Duodenal mucosa (tissue), 2 donors: ENCODE measurements around the gene COASY.
A peak's percentile ranks its signal among the peaks of the same experiment; 100 is the strongest.

Source experiments
- H3K27ac ChIP-seq: one replicate; pipeline ENCODE4 v1.7.0; 2013; ENCODE audit warnings: low read depth, low read length
- H3K27me3 ChIP-seq, 2 donors: one replicate each; pipeline ENCODE4 v1.7.0; 2013; ENCODE audit warnings: low read length in 2 of 2, control low read depth in 1 of 2; ENCODE audit not compliant: insufficient read depth in 2 of 2, control insufficient read depth in 1 of 2
- H3K36me3 ChIP-seq, 2 donors: one replicate each; pipeline ENCODE4 v1.7.0; 2013; ENCODE audit warnings: low read length in 2 of 2, control low read depth in 1 of 2; ENCODE audit not compliant: insufficient read depth in 2 of 2, control insufficient read depth in 1 of 2
- H3K4me1 ChIP-seq, 2 donors: one replicate each; pipeline ENCODE4 v1.7.0; 2013; ENCODE audit warnings: low read length in 2 of 2, control low read depth in 1 of 2; ENCODE audit not compliant: insufficient read depth in 2 of 2, control insufficient read depth in 1 of 2
- H3K4me3 ChIP-seq, 2 donors: one replicate each; pipeline ENCODE4 v1.7.0; 2013; ENCODE audit warnings: low read length in 2 of 2, low read depth in 1 of 2
- H3K9ac ChIP-seq, 2 donors: one replicate each; pipeline ENCODE4 v1.7.0; 2013; ENCODE audit warnings: low read length in 2 of 2, low read depth in 1 of 2
- H3K9me3 ChIP-seq, 2 donors: one replicate each; pipeline ENCODE4 v1.7.0; 2013; ENCODE audit warnings: low read length in 2 of 2, control low read depth in 1 of 2; ENCODE audit not compliant: control insufficient read depth in 1 of 2

The COASY gene

GRCh38 chr17:42586514-42587230 is 24.7 kb downstream of the COASY start:
- H3K27me3 ChIP-seq: no peaks in the 10 kb centered on the region
- no peak overlapping the region for H3K27ac ChIP-seq
- peaks cover 40 to 92% of the 10 kb centered on the region in 2 donors for H3K36me3 ChIP-seq
- H3K9me3 ChIP-seq: no peaks in the 10 kb centered on the region
- H3K9ac ChIP-seq: no peak overlapping the region
- H3K4me1 ChIP-seq: peaks cover 6 to 13% of the 10 kb centered on the region in 2 donors
- H3K4me3 ChIP-seq: no peak overlapping the region

- H3K9ac ChIP-seq: no peak overlapping the region
- H3K27me3 ChIP-seq: no peaks in the 10 kb centered on the region
- H3K9me3 ChIP-seq: no peaks in the 10 kb centered on the region
- no peak overlapping the region for H3K4me3 ChIP-seq
- peaks cover 10 to 60% of the 10 kb centered on the region in 2 donors for H3K36me3 ChIP-seq
- H3K27ac ChIP-seq: no peak overlapping the region
- peaks cover 0 to 9% of the 10 kb centered on the region in 2 donors for H3K4me1 ChIP-seq
These were observed 28.9 kb downstream of the COASY start for GRCh38 chr17:42590886-42591285.

GRCh38 chr17:42591411-42591810 is 29.5 kb downstream of the COASY start:
- no peak overlapping the region for H3K27ac ChIP-seq
- H3K9me3 ChIP-seq: no peaks in the 10 kb centered on the region
- H3K4me1 ChIP-seq: peaks cover 0 to 4% of the 10 kb centered on the region in 2 donors
- peaks cover 10 to 55% of the 10 kb centered on the region in 2 donors for H3K36me3 ChIP-seq
- H3K4me3 ChIP-seq: no peak overlapping the region
- no peak overlapping the region for H3K9ac ChIP-seq
- H3K27me3 ChIP-seq: no peaks in the 10 kb centered on the region

- no peaks in the 10 kb centered on the region for H3K9me3 ChIP-seq
- no peak overlapping the region for H3K27ac ChIP-seq
- H3K9ac ChIP-seq: no peak overlapping the region
- H3K4me3 ChIP-seq: no peak overlapping the region
- no peaks in the 10 kb centered on the region for H3K27me3 ChIP-seq
- H3K4me1 ChIP-seq: no peaks in the 10 kb centered on the region
- H3K36me3 ChIP-seq: peaks cover 0 to 7% of the 10 kb centered on the region in 2 donors
These were observed 34.4 kb downstream of the COASY start for GRCh38 chr17:42596386-42596785.

GRCh38 chr17:42598905-42599304 is 37.0 kb downstream of the COASY start:
- H3K27ac ChIP-seq: no peak overlapping the region

GRCh38 chr17:42603318-42603717 is 41.4 kb downstream of the COASY start:
- H3K4me1 ChIP-seq: peaks cover 16 to 17% of the 10 kb centered on the region in 2 donors
- no peaks in the 10 kb centered on the region for H3K27me3 ChIP-seq
- no peak overlapping the region for H3K27ac ChIP-seq
- H3K36me3 ChIP-seq: peaks cover 4 to 7% of the 10 kb centered on the region in 2 donors
- no peaks in the 10 kb centered on the region for H3K9me3 ChIP-seq
- no peak overlapping the region for H3K4me3 ChIP-seq
- H3K9ac ChIP-seq: no peak overlapping the region

More at GRCh38 chr17:42598905-42599304, 37.0 kb downstream of the COASY start:
- Histone ChIP-seq H3K4me3 (no peak overlapping the region), H3K36me3 (peaks cover 3 to 4% of the 10 kb centered on the region in 2 donors), H3K9ac (no peak overlapping the region), H3K27me3 (no peaks in the 10 kb centered on the region), H3K4me1 (no peaks in the 10 kb centered on the region), H3K9me3 (no peaks in the 10 kb centered on the region)

GRCh38 chr17:42607769-42608168 is 45.8 kb downstream of the COASY start:
- Histone ChIP-seq H3K4me3 (peak overlapping the region; percentile 82 to 98), H3K9ac (peak overlapping the region; percentile 93 to 96), H3K27ac (no peak overlapping the region), H3K9me3 (no peaks in the 10 kb centered on the region), H3K27me3 (no peaks in the 10 kb centered on the region), H3K4me1 (peaks cover 22% of the 10 kb centered on the region in 2 donors), H3K36me3 (peaks cover 10 to 15% of the 10 kb centered on the region in 2 donors)

GRCh38 chr17:42608305-42609181 is 46.6 kb downstream of the COASY start:
- H3K9me3 ChIP-seq: no peaks in the 10 kb centered on the region
- peak overlapping the region; percentile 93 to 96 for H3K9ac ChIP-seq
- H3K4me3 ChIP-seq: peak overlapping the region; percentile 82 to 98
- H3K36me3 ChIP-seq: peaks cover 6 to 19% of the 10 kb centered on the region in 2 donors
- H3K27ac ChIP-seq: peak overlapping the region; percentile 82
- no peaks in the 10 kb centered on the region for H3K27me3 ChIP-seq
- peaks cover 22% of the 10 kb centered on the region in 2 donors for H3K4me1 ChIP-seq

- Histone ChIP-seq H3K27me3 (no peaks in the 10 kb centered on the region), H3K4me3 (peak within 1 kb of the TSS; percentile 98), H3K36me3 (peaks cover 9 to 25% of the 10 kb centered on the region in 2 donors), H3K4me1 (peaks cover 22% of the 10 kb centered on the region in 2 donors), H3K9me3 (no peaks in the 10 kb centered on the region), H3K9ac (peak within 1 kb of the TSS; percentile 93 to 96), H3K27ac (peak within 1 kb of the TSS; percentile 82)
These were observed 47.4 kb downstream of the COASY start, which contains the start of the genes RETREG3 and TUBG1 for GRCh38 chr17:42609182-42609813. Gene RETREG3 (minus strand): TSS chr17:42609374. CDS start chr17:42609324, 50 bp downstream. Gene TUBG1 (plus strand): TSS chr17:42609683. CDS start chr17:42609738, 55 bp downstream.
